Measurements from ENCODE around the gene CAMK1D.

DNA sequence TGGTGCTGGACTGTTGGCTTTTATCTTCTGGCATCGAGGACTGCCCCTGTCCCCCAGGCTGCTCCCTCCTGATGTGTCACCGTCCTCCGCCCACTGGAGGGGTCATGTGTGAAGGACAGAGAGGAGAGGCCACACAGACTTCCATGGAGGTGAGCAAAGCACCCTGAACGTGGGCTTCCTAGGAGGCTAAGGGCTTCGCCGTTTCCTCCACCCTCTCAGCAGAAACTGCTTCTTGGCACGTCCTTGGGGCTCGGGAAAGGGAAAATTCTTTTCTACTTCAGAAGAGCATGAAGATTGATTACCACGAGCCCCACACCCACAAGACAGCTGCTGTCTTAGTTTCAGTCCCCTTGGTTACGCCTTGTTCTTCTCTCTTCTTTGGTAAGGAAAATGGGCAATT lies 433.9 kb downstream of the CAMK1D start:
- TF ChIP-seq POLR2A (IDR thresholded peaks at IDR 0.05) (no peak), EP300 (IDR thresholded peaks at IDR 0.05) (no peak)
- TF ChIP-seq, protein P1, sequence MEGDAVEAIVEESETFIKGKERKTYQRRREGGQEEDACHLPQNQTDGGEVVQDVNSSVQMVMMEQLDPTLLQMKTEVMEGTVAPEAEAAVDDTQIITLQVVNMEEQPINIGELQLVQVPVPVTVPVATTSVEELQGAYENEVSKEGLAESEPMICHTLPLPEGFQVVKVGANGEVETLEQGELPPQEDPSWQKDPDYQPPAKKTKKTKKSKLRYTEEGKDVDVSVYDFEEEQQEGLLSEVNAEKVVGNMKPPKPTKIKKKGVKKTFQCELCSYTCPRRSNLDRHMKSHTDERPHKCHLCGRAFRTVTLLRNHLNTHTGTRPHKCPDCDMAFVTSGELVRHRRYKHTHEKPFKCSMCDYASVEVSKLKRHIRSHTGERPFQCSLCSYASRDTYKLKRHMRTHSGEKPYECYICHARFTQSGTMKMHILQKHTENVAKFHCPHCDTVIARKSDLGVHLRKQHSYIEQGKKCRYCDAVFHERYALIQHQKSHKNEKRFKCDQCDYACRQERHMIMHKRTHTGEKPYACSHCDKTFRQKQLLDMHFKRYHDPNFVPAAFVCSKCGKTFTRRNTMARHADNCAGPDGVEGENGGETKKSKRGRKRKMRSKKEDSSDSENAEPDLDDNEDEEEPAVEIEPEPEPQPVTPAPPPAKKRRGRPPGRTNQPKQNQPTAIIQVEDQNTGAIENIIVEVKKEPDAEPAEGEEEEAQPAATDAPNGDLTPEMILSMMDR (IDR thresholded peaks at IDR 0.05) = no peak
